SW480 (cell line): ENCODE measurements around the gene RBBP5.
"Not testable (repeated sequence)": the region's sequence is repeated elsewhere in the genome, so short reads cannot be mapped to it uniquely, and the experiment has no call there.

Experiments
- DNase-seq: peaks from one replicate; pipeline ENCODE4 v3.0.0-alpha.2; 2016; ENCODE audit warnings: low spot score

The RBBP5 gene, protein sequence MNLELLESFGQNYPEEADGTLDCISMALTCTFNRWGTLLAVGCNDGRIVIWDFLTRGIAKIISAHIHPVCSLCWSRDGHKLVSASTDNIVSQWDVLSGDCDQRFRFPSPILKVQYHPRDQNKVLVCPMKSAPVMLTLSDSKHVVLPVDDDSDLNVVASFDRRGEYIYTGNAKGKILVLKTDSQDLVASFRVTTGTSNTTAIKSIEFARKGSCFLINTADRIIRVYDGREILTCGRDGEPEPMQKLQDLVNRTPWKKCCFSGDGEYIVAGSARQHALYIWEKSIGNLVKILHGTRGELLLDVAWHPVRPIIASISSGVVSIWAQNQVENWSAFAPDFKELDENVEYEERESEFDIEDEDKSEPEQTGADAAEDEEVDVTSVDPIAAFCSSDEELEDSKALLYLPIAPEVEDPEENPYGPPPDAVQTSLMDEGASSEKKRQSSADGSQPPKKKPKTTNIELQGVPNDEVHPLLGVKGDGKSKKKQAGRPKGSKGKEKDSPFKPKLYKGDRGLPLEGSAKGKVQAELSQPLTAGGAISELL

DNA sequence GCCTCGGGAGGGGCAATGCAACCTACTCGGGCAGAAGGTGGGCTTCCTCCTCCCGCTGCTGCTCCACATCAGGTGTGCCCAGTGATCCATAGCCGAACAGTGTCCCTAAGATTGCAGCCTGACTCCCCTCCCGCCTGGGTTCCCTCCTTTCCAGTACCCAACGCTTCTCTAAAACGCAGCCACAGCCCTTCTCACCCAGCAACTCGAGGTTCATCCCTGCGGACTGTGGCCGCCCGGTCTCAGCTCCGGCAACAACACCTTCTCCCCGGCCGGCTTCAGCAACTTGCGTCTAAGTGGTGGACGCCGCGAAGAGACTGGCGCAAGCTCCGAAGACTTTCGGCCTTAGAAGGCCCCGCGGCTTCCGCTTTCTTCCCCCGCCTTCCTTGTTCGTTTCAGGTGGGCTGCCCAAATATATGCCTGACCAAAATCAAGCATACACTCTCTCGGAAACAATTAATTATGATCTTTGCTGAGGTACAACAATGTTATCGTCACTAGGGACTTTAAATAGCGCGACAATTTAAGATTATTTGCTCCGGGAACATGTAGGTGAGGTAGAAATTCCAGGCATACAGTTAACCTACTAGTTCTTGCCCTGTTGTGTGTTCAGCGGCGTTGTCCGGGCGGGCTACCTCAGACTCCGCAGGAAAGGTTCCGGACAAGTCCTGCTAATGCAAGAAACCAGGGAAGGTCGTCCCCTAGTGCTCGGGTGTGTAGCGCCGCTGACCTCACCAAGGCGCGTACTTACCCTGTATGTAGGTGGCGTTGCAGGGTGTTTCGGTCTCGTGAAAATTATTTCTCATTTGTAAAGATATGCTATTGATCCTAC, at the start of gene RBBP5:
TSS of gene RBBP5 (minus strand) at position 319 of the 829 bp plus-strand sequence. CDS start at position 214, 105 bp downstream.
- peak; percentile 96 for DNase-seq

DNA sequence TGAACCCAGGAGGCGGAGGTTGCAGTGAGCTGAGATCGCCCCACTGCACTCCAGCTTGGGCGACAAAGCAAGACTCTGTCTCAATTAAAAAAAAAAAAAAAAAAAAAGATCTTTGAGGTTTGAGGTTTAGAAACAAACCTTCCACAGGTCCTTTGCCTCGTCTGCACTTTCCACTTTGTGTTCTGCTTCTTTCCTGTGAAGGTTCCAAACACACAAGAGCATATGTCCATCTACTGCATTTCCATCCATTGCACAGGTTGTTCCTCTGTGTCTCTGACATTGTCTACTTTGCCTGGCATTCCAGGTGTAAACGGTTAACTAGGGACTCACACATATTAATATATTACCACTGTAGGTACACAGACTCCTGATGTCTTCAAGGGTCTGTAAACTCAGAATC, 49.6 kb upstream of the RBBP5 start:
- no peak for DNase-seq

DNA sequence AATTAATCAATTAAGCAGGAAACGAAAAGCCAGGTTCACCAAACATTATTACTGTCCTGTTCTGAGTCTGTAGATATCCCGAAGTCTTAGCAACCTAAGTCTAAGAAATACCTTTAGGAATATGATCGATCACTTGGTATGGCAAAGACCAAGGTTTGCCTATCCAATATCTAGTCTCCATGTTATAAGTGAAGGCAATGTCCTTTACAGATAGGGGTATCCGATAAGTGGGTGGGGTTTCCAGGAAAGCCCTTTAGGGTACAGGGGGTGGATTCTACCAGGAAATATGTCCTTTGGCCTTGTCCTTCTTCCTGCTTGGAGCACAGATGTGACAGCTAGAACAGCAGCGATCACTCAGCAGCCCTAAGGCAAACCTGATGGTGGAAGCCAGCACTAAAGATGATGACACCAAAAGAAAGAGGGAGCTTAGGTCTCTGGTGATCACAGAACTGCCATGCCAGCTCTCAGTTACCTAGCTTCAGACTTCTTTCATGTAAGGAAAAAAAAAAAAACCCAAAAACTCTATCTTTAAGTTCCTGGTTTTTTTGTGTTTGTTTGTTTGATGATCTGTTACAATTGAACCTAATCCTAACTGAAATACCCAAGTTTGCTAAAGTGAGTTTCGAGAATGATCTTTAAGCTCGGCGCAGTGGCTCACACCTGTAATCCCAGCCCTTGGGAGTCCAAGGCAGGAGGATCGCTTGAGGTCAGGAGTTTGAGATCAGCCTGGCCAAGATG, 48.9 kb upstream of the RBBP5 start:
- no peak for DNase-seq

DNA sequence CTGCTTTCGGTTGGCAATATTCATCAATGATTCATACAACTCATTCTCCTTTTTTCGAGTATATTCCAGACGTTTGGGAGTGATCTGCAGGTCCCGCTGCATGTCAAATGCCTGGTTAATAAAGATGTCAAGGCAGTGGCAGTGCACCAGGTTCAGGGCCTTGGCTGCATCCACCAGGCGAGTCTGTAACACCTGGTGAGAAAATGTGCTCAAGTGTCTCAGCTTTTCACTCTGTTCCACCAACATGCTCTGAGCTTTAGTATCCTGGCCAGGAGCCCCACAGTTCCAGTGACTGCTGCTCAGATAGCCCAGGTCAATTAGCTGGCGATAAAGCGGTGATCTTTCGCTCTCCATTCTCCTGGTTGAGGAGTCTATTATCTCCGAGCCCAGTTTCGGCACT, 47.5 kb upstream of the RBBP5 start:
- DNase-seq: no peak

DNA sequence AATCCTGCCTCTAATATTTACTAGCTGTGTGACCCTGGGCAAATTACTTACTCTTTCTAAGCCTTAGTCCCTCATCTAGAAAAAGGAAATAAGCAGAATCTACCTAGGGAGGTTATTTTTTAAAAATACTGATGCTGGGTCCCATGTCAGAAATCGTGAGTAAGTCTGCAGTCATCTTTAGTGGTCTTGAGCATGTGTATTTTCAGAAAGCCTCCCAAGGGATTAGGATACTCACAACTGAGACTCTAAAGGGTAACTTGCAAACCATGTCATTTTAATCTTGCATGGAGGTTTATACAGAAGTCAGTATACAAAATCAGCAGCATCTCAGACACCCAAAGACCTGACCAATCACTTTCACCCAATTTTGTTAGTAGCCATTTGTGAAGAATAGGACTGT, 46.5 kb upstream of the RBBP5 start:
- no peak for DNase-seq

DNA sequence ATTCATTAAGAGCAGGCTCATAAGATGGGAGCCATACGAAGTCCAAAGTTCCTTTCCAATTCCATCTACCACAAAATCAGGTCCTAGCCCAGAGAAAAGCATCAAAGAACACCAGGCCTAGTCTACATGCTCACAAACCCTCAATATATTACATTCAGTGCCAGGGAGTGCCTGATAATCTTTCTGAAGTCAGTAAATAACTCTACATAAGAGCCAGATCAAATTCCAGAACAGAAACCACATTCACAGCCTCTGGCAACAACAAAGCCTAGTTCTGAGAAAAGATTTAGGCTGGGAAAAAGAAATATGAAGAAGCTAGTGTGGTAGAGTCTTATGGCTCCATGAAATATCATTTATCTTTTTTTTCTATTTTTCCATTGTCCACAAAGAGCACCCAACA, 40.5 kb upstream of the RBBP5 start:
- DNase-seq: no peak

DNA sequence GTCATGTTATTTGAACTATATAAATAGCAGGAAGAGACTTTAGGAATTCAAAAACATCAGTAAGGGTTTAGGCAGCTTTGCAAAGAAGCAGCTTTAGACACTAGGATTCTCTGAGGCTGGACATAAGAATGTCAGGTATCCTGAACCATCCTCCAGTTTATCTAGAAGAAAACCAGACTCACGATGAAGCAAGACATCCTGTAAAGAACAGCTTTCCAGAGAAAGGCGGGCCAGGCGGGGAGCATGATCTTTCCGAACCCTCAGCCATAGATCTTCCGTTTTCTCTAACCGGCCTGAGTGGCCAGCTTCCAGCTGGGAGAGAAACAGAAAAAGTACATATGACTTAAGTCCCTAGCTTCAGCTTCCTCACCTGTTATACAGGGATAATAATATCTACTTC, 39.3 kb upstream of the RBBP5 start:
- no peak for DNase-seq

DNA sequence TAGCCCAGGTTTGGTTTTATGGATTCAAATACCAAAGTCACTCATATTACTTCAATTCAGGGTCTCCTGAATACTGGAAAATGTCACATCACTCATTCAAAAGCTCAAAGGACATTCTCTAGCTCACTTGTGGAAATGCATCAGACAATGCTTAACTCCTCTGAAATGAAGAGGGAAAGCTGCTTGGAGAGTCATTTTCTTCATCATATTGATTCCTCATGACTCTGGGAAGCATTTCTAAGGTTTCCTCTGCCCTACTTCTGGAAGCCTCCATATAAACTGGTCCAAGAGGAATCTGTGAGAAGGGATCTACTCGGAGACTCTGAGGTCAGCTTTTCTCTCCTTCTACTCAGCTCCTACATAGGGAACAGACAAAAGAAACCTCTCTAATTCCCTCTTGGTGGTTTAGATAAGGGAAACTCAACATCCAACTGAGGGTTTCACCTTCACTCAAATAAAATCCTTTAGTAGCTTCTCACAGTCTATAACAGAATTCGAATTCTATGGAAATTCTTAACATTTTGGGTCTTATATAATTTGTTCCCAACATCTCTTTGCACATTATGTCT, 36.4 kb upstream of the RBBP5 start:
- DNase-seq: no peak

DNA sequence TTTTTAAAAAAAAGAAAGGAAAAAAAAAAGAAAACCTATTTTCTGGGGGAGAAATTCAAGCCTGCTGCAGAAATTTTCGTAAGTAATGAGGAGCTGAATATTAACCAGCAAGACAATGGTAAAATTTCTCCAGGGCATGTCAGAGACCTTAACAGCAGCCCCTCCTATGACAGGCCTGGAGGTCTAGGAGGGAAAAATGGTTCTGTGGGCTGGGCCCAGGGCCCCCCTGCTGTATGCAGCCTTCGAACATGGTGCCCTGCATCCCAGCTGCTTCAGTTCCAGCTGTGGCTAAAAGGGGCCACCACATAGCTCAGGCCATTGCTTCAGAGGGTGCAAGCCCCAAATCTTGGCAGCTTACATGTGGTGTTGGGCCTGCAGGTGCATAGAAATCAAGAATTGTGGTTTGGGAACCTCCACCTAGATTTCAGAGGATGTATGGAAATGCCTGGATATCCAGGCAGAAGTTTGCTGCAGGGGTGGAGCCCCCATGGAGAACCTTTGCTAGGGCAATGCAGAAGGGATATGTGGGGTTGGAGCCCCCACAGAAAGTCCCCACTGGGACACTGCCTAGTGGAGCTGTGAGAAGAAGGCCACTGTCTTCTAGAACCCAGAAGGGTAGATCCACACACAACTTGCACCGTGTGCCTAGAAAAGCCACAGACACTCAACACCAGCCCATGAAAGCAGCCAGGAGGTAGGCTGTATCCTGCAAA, 34.0 kb upstream of the RBBP5 start:
- not testable (repeated sequence) for DNase-seq

DNA sequence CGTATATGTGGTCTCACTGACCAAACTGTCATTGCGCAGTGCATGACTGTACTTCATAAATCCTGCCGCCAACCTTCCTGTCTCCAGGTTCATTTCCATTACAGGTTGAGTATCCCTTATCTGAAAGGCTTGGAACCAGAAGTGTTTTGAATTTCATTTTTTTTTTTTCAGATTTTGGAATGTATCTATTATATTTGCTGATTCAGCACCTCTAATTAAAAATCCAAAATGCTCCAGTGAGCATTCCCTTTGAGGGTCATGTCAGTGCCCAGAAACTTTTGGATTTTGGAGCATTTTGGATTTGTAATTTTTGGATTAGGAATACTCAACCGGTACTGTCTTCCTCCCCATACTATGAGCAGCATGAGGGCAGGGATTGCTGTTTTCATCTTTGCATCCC, 30.7 kb upstream of the RBBP5 start:
- DNase-seq: no peak

DNA sequence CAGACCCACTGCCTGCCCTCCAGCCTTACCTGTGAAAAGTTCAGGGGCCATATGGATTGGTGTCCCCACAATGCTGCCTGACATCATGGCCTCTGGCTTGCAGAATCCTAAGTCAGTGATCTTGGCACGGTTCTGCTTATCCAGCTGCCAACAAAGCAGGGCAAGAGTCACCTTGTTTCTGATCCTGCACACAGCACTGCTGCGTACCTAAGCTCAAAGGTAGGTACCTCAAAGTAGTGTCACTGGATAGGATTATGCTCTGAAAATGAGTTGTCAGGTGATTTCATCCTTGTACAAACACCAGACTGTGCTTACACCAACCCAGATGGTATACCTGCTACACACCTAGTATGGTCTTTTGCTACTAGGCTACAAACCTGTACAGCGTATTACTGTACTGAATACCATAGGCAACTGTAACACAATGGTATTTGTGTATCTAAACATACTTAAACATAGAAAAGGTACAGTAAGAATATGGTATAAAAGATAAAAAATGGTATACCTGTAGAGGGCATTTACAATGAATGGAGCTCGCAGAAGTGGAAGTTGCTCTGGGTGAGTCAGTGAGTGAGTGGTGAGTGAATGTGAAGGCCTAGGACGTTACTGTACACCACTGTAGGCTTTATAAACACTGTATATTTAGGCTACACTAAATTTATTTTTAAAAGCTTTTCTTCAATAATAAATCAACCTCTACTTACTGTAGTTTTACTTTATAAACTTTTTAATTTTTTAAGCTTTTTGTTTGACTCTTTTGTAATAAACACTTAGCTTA, 29.1 kb upstream of the RBBP5 start:
- no peak for DNase-seq

DNA sequence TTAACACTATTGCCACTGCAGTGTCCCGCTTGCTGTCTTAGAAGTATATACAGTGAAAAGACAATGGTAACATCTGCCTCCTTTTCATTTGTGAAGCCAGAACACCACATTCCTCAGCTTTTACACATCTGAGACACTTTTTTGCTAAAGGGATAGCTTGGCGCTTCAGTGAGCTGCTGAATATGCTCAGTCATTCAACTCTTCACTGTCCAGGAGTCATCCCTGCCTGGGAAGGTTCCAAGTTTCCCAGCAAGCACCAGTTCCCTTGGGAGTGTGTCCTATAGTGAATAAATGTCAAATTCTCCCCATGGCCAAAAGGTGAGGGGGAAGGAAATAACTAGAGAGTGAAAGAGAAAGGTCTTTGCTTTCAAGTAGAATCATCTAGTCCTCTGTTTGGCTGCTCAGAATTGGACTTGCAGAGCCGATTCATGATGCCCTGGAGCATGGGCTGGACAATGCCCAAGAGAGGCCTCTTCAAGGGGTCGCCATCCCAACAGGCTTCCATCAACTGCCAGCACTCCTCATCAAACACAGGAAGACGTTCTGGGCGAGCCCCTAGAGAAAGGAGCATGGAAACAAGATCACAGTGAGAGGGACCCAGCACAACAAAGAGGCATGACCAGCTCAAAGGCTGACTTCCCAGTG, 25.5 kb upstream of the RBBP5 start:
- DNase-seq: no peak

DNA sequence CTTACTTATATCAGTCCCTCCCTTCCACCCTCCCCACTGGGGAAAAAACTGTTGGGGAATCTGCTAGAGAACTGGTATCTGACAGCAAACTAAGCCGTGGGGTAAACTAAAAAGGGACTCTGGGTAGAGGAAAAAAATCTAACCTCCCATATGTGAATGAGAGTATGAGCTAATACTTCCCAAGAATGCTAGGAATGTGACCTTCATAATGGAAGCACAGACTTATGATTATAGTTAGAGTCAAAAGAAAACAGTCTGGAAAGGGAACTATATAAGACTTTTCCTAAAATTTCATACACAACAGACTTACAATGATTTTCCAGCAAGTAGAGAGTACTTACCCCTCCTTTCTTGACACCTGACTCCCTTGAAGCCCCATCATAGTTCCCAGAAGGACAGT, 23.0 kb upstream of the RBBP5 start:
- no peak for DNase-seq

DNA sequence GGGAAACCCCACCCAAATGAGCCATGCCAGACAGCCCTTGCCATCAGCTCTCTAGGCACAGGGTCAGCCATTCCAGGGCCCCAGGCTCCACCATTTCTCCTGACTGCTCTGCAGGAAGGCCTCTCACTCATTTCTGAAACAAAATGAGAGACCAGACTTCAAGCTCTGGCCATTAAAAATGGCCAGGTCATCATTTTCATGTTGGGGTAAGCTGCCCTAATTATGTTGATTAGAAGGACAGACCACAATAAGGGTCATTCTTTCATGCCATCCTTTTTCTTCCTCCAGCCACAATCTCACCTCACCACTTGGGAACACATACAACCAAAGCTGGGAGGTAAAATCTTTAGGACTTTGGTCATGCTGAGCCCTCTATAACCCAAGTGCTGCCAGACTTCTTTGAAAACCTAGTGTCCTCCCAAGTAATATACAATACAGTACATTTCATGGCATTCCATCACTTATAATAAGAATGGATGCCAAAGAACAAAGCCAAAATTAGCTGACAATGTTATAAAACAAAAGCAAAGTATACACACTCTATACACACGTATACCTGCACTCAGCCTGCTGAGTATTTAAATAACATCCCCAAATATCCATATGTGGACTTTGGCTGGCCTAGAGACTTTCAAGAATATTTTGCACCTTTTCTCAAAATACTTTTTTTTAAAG, 22.4 kb upstream of the RBBP5 start:
- no peak for DNase-seq

DNA sequence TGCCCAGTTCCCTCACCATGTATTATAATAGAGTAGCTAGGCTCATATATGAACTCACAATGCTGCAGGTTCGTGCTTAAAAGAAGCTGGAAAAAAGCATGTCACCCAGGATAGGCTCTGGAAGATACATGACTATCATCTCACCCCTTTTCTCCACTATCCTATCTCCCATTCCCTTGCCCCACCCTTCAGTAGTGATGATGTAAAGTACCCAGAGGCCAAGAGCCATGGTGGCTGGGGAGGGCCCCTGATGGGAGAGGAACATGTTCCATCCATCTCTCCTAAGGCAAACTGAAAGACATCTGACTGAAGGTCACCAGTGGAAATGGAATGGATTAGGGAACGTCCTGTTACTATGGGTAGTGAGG, 20.3 kb upstream of the RBBP5 start:
- no peak for DNase-seq

DNA sequence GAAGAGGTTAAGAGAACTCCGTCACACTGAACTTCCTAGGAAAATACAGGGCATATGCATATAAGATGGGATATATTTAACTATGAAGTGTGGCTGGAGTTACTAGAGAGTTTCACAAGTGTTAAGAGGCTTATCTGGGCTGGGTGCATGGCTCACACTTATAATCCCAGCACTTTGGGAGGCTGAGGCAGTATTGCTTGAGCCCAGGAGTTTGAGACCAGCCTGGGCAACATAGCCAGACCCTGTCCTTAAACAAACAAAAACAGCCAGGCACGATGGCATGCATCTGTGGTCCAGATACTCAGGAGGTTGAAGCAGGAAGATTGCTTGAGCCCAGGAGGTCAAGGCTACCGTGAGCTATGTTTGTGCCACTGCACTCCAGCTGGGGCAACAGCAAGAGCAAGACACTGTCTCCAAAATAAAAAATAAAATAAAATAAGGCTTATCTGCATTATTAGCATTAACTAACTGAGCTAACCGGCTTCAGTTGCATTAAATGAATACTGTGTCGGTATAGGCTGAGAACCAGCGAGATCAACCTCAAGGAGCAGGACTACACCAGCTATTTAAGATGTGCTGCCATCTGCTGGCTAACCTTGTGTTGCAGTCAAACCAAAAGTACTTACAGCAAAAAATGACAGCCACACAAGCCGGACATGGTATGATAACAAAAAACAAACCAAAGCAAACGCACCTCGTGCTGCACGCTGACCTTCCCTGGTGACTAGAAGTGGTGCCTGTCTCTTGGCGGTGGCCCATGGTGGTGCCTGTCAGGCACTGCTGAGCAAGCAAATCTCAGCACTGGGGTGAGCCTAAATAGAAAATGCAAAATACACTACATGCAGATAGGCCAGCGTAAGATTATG, 19.7 kb upstream of the RBBP5 start:
- DNase-seq: peak; percentile 68

DNA sequence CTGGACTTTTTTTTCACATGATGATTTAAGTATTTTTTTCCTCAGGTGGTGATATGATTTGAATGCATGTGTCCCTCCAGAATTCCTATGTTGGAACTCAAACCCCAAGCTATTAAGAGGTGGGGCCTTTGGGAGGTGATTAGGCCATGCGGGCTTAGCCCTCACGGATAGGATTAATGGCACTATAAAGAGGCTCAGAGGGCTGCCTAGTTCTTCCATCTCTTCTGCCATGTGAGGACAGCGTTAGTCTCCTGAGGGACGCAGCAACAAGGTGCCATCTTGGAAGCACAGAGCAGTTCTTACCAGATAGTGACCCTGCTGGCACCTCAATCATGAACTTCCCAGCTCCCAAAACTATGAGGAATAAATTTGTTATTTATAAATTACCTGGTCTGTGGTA, 18.3 kb upstream of the RBBP5 start:
- no peak for DNase-seq

DNA sequence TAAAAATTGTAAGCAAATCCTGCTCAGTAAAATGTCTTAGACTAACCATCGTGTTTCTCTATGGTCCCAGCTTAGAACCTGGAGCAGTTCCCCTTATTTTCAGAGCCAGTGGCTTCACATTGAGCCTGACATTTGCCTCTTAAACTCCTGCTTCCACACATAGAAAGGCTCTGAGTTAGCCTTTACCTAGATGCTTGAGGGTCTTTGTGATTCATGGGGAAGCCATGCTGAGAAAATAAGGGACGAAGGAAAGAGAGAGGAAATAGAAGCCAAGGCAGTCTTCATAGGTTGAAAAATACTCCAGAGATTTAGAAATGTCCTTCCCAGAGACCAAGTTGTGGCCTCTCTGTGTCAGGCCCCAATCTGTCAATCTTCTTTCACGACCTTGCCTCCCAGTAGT, 16.1 kb upstream of the RBBP5 start:
- no peak for DNase-seq

DNA sequence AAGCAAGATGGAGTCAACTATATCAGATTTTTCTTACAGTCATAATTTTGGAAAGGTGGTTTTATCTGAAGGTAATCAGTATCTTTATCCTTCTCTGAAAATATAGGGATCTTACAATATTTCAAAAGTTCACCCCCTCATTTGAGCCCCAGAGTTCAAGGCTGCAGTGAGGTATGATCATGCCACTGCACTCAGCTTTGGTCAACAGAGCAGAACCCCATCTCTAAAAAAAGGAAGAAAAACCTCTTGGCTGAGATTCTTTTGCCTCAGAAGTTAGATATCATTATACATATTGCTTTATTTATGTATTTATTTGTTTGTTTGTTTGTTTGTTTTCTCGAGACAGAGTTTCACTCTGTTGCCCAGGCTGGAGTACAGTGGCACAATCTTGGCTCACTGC, 11.5 kb upstream of the RBBP5 start:
- DNase-seq: no peak
